CD4-positive, alpha-beta T cell treated with Interleukin-17A for 4 hours (primary cell): Measurements from ENCODE around the gene DOCK11.

Source experiments
- DNase-seq: peaks from one replicate; pipeline ENCODE4 v3.0.0-alpha.2; 2020; ENCODE audit warnings: mixed read lengths

DOCK11 gene

DNA sequence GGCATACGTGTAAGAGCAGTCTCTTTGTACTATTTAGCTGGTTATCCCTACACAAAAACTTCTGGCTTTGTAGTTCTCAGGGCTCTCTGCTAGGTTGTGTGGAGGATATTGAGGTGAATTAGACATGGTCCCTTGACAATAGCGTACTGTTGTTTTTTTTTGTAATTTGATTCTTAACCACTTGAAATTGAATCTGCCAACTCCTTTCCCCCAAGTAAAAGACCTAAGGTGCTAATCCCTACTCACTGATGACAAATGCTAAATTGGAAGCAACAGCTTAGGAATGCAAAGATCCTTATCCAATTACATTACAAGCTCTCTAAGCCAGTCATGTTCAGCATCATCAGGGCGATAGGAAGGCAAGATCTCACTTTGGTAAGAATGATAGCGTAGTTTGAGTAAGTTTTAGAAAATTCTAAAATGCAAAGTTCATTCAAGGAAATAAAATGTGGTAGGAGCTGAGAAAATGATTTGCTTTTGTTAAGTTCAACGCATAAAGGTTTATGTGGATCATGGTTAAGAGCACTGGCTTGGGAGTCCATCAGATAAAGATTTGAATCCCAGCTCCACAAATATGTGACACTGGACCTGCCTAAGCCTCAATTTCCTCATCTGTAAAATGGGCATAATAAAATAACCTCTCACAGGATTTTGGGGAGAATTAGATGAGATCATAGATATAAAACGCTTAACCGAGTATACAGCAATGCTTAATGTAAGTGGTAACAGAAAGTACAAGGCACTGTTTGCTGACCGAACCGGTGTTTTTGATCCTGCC, 39.3 kb downstream of the DOCK11 start:
- no peak for DNase-seq

DNA sequence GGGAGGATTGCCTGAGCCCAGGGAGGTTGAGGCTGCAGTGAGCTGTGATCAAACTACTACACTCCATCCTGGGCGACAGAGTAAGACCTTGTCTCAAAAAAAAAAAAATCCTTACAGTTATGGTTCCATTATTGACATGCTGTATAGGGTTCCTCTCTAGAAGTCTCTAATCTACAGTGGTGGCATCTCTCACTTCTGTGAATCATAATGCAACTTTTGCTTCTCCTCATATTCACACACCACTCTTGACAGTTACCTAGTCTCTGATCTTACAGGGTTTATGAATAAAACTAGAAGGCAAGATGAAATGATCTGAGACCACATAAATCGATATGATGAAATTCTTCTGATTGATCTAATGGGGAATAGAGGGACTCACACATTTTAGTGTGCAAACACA, 40.6 kb downstream of the DOCK11 start:
- DNase-seq = no peak

DNA sequence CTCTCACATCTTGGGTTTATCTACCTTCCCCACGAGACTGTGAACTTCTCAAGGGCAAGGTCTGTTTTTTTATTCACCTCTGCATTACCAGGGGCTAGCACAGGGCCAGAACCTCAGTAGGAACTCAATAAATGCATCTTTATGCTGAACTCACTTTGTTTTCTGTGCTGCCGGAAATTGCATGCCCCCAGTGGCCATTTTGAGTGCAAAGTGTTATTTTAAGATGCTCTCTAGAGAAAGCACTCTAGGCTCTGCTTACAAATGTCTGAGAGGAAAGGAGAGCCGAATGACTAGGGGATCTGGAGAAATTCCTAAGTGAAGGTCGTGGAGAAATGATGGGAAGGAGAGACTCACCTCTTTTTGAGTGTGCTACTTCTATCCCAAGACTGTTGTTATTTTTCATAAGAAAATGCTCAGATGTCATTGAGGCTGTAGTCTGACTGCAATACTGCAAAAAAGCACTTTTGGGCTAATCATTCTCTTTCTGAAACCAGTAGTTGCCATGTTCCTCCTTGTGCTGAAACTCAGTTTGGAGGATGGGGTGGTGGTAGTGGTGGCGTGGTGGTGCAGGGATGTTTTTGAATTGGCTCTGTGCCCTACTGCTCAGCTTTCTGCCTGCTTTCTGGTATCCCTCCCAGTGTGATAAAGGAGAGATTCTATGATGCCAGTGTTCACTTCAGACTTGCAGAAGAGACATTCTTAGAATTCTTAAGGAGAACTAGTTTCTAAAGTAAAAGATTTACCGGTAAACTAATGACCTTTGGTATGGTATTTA, 41.3 kb downstream of the DOCK11 start:
- peak; percentile 59 for DNase-seq

DNA sequence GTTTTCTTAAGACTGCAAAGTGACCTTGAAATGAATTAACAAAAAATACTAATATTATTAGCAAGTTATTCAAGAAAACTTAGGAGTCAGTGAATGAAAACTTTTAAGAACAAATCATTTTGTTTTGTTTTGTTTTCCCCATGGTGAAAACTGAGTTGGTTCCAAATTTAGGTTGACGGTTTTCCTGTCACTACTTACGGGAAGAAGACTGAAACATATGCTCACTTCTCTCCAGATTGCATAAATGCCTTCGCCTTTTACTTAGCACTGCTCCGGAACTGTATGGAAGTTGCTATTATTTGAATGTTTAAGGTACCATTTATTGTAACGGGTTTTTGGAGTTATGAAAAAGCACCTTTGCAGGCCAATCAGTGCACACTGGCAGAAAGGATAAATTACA, 42.8 kb downstream of the DOCK11 start:
- DNase-seq = no peak

DNA sequence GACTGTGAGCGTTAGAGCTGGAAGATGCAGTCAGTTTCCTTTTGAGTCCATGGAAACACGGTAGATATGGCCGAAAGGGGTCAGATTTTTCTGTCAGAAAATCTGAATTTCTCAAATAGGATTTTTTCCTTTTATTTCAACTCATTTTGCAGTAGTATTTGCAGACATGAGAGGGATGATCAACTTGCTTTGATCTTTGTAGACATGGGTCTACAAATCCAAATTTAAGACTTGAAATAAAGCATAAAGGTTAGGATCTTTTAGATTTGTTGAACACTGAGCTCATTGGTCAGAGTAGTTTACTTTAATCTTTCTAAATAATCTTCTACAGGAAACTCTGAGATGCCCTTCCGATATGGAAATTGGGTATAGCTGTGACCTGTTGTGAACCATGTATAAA, 44.7 kb downstream of the DOCK11 start:
- DNase-seq = no peak

DNA sequence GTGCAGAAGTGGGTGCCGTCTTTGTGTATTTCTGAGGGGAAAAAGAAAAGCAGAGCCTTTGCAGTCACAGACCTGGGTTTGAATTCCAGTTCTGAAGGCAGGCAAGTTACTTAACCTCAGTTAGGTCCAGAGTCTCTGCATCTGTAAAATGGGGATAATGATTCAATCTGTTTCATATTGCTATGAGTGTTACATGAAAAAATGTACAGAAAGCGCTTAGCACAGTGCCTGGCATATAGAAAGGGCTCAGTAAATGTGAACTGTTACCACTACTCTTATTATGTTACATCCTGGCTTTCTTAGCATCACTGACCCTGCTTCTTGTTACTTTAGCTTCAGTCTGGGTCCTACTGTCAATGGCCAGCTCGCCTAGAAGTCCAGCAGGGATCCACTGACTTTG, 45.9 kb downstream of the DOCK11 start:
- no peak for DNase-seq

DNA sequence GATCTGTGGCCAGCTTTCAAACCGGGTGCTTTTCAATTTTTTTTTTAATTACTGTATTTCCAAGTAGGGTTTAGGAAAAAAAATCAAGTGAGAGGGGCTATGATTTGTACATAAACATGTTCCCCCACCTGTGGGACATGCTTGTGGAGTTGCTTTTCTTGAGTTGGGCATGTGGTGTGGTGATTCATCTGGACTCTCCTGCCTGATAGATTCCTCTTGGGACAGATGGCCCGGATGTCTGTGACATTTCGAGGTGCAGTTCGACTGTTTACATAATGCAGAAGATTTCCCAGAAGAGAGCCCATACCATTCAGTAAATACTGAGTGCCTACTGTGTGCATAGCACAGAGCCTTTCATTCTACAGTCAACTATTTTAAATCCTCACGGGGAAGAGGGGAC, 49.9 kb downstream of the DOCK11 start:
- no peak for DNase-seq

DNA sequence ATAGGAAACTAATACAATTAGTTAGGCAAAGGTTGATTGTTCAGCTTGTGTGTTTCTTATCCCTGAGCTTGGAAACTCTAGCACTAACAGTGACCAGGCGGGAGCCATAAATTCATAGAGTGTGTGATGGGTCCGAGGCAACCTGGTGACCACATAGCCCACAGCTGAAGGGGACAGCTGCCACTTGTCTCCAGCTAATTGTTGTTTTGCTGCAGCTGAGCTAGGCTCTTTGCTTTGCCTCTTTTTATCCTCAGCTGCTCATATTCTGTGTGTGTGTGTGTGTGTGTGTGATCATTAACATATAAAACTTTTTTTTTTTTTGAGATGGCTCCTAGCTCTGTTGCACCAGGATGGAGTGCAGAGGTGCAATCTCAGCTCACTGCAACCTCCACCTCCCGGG, 53.2 kb downstream of the DOCK11 start:
- DNase-seq = no peak

DNA sequence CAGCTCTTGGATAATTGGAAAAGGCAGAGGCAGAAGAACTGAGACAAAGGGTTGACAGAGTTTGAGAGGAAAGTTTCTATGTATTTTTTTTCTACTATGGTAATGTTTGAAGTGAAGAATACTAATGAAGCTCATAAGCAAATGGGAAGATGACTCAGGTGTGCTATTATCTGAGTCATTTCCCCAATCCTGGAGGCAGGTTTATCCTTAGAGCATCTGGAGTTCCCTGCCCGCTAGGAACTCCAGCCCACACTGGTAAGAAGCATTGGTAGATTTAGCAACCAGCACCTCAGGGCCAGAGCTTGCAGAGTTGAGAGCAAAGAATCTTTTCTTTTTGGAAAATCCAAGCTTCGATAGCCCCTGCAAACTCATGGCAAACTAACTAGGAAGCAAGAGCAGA, 55.2 kb downstream of the DOCK11 start:
- DNase-seq = no peak

DNA sequence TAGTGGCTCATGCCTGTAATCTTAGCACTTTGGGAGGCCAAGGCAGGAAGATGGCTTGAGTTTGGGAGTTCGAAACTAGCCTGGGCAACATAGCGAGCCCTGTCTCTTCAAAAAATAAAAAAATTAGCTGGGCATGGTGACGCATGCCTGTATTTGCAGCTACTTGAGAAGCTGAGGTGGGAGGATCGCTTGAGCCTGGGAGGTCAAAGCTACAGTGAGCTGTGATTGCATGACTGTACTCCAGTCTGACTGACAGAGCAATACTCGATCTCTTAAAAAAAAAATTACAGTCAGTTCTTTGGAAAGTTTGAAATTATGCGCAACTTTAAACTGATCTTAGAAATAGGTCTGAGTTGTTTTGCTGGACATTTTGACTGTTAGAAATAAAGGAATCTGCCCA, 55.8 kb downstream of the DOCK11 start:
- no peak for DNase-seq

DNA sequence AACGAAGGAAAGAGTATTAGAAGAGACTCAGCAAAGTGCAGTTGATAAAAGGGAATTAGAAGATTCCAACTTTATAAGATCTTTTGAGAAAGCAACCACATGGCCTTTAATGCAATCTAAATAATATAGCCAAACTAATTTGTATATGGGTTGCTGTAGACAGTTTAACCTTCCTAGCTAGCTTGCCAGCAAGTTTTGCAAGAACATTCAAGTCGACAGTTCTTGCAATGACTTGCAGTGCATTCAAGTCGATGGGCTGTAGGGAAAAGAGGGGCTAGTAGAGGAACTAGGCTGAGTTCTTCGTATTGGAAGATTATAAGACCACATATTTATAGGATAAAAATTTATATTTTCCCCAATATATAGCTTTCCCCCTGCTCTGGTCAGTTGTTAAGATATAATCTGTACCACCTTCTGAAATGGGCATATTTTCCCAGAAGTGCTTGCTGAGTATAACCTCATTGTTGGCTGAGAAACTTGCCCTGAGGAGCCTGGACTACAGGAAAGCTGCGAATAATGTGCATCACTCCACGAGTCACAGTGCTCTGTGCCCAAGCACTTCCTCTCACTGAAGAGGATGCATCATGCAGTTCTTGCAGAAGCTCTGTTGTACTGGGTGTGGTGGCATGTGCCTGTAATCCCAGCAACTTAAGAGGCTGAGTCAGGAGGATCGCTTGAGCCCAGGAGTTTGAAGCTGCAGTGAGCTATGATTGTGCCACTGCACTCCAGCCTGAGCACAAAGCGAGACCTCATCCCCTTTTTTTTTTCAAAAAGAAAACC, 56.7 kb downstream of the DOCK11 start:
- peak; percentile 24 for DNase-seq

DNA sequence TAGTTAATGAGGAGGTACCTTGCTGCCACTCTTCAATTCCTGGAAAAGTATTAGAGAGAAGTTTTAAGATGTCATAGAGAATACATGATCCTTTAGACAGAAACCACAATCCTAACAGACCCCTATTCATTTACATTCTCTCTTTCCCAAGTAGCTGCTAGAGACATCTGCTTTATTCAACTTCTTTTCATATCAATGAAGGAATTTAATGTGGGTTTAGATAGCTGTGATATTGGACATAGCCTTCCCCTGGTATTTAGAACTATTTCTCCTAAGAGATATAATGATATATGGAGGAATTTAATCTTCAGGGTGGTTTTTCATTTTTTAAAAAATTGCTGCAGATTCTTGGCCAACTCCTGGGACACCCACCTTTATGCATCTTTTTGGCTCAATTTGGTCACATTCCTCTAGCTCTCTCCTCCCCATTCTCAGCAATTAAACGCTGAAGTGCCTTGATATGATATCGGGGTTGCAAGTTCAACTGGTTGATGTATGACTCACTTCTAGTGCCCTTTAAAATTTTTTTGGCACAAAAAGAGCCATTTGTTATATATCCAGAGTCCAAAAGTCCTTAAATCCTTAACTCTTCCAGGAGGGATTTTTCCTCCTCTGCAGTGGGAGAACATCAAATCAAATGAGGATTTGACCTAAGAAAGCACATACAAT, 57.6 kb downstream of the DOCK11 start:
- DNase-seq = no peak

DNA sequence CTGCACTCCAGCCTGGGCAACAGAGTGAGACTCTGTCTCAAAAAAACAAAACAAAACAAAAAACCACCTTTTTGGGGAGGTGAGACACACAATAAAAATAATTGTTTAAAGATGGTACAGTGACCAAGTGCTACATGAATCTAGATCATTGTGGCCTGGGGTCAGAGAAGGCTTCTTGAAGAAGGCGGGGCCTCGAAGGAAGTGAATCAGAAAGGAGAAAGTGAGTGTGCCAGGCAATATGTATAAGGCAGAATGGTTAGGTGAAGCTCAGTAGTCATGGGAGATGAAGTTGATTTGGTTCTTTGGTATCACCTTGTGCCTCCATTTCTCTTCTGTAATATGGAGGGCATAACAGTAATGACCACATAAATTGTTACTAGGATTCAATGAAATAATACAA, 58.9 kb downstream of the DOCK11 start:
- no peak for DNase-seq

DNA sequence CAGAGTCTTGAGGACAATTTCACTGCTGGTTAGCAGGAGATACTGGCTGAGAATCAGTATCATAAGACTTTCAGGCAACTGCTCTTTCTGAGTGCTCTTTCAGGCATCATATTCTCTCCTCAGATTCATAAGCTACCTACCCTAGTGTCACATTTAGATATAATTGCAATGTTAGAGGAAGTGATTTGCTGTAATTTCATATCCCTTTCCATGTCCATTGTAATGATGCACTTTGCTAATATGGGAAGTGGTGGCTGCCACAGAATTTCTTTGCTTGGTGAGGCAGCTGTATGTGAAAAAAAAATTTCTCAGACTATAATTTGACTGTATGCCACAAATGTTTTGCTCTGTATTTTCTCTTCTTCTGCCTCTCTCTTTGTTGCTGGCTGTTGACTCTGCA, 63.3 kb downstream of the DOCK11 start:
- DNase-seq = no peak

DNA sequence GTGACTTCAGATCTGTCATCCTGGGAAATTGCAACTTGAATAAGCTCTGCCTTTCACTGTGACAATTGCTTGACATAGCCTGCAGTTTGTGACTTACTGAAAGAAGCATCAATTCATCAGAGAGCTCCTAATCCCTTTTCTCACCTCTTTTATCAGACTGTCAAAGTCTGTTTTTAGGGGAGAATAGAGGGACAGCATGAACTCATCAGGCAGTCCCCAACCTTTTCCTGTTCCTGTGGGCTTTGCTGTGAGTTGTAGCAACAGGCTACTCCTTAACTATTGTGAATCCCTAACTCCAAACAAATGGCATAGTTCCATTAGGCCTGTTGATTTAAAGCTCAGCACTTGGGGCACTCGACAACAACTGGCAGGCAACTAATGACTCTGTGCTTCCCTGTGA, 64.9 kb downstream of the DOCK11 start:
- no peak for DNase-seq

DNA sequence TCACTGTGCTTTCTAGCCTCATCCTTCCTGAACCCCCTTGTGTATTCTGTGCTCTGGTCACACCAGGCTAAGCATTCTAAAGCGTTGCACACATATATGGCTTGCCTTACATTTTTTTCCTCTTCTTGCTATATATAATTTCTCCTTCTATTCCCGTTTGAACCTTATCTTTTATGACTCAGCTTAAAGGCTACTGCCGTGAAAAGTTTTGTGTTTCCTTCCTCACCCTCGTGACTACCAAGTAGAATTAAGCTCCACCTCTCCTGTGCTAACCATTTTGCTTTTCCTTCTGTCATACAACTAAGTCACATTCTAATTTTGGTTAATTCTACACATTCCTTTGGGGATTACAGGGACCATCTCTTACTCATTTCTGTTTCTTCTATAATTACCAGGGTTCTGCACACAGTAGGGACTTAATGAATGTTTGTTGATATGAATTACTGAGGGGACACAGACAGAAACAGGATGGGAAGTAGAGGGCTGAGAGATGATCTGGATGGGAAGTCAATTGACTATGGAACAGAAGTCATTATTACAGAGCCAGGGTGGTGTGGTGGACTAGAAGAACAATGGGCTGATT, 67.1 kb downstream of the DOCK11 start:
- DNase-seq = no peak

DNA sequence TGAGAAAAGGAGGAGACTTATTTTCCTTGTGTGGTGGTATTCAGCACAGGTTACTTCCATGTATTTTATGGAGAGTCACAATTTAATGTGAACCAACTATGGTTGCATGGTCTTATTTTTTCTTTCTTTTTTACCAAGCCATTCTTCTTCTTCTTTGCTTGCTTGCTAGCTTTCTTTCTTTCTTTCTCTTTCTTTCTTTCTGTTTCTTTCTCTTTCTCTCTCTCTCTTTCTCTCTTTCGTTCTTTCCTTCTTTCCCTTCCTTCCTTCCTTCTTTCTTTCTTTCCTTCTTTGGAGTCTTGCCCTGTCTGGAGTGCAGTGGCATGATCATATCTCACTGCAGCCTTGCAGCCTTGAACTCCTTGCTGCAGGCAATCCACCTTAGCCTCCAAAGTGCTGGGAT, 68.9 kb downstream of the DOCK11 start:
- DNase-seq = no peak

DNA sequence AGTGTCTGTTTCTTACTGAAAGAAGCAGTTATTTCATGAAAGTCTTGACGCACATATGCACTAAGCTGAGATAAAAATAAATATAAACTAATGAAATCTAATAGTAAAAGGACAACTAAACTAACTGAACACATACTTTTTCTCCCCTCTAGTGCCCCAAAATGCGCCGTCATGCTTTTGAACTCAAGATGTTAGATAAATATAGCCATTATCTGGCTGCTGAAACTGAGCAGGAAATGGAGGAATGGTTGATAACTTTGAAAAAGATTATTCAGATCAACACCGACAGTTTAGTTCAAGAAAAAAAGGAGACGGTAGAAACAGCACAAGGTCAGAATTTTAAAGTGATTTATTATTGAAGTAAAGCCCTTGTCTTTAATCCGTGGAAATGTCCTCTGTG, 70.2 kb downstream of the DOCK11 start:
- DNase-seq = no peak

DNA sequence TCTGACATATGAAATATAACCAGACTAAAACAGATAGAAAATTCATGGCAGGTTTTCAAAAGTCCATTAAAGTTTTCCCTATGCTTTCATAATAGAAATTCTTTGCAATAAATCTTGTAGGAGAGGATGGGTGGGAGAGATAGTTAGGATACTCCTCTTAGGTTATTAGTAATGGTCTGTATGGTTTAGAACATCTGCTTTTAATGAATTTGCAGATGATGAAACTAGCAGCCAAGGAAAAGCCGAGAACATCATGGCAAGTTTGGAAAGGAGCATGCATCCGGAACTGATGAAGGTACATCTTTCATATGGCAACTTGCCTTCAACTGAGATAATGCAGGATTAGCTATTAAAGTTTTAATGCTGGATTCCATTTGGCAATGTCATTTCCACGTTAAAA, 70.7 kb downstream of the DOCK11 start:
- DNase-seq = no peak

DNA sequence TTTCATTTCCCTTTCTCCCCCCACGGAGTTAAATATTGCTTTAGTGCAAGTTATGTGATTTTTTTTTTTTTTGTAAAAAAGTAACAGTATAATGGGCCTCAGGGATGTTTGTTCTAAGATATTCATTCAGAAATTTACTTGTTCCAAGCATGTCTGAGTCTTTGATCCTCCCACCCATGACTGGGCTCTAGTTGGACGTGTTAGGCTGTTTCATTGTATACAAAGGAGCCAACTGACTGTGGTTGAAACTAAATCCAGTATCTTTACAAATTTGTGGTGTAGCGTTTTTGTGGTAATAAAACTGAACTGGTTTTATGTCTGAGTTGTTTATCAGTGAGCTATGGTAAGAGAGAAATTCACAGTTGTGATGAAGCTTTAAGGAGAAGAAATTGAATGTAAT, 74.1 kb downstream of the DOCK11 start:
- no peak for DNase-seq

DNA sequence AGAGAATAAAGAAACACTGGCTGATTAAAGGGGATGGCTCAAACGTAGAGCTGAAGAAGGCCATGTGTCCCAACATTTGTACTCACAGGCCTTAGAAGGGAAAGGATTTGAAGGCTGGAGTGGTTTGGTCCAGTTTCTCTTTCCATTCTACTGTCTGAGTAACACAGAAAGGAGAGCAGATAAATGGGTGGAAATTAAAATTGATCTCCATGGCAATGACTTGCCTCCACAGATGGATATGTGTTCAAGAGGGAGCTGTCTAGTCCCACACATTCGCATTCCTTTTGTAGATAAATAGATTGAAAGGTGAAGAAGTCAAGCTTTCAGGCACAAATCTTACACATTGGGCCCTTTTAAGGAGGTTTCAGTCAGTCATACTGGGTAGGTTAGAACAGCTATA, 74.6 kb downstream of the DOCK11 start:
- DNase-seq = no peak

DNA sequence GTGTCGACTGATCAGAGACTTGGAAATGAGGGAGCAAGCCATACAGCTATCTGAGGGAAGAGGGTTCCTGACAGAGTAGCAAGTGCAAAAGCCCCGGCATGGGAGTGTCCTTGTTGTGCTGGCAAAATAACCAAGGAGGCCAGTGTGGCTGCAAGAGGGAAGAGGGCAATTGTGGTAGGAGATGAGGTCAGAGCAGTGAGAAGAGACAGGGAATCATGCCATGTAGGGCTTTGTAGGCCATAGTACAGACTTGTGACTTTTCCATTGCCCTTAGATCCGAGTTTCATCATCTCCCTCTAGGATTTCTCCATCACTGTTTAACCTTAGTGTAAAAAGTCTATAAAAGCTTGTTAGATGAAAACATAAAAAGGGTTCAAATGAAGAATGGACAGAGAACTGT, 76.2 kb downstream of the DOCK11 start:
- DNase-seq = no peak

DNA sequence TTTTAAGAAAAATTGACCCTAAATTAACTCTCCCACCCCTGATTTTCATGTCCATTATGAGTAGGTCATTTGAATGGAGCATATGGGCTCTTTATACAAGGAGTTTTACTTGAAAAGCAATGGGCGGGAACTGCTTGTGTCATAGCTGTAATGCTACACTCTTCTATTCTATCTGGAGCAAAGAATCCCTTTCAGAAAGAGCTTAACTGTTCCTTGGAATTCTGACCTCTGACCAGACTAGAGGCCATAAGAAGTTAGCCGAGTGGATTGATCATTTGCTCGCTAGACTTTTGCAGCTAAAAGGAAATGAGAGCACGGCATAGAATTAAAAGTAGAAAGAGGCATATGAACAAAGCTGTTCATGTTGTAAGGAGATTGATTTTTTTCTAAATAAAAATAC, 79.1 kb downstream of the DOCK11 start:
- no peak for DNase-seq
